Measurements from ENCODE around the gene INTS1.

GRCh38 chr7:1470901-1471300 lies 33.3 kb downstream of the INTS1 start:
- no peak for TF ChIP-seq EZH2 (IDR thresholded peaks at IDR 0.05)
- TF ChIP-seq FOXP2 (optimal IDR thresholded peaks at IDR 0.05; ENCODE audit: control extremely low read depth, extremely low read length, insufficient read depth): no peak
- TF ChIP-seq POLR2AphosphoS5 (IDR thresholded peaks at IDR 0.05; ENCODE audit: borderline replicate concordance, low read depth, low read length): no peak
